Type B pancreatic cell (in vitro differentiated cells): ENCODE data around the gene MAD1L1. TPM values are rescaled to one million over a fixed set of nuclear protein-coding genes. Genes with fewer than 3 reads are reported as not detected.

Experiments
- DNase-seq: peaks from one replicate; pipeline ENCODE4 v3.0.0; 2021; ENCODE audit warnings: mixed read lengths; ENCODE audit not compliant: unreplicated experiment; ENCODE audit errors: extremely low spot score
- H3K27ac Mint-ChIP-seq: 2 replicates; pipeline ENCODE4 v1.8.0; 2021; ENCODE audit warnings: mild to moderate bottlenecking, mixed read lengths
- H3K27me3 Mint-ChIP-seq: 2 replicates; pipeline ENCODE4 v1.8.0; 2021; ENCODE audit warnings: mixed read lengths
- H3K36me3 Mint-ChIP-seq: 2 replicates; pipeline ENCODE4 v1.8.0; 2021; ENCODE audit warnings: mixed read lengths
- H3K4me1 Mint-ChIP-seq: one replicate; pipeline ENCODE4 v1.8.0; 2021; ENCODE audit warnings: mixed read lengths; ENCODE audit not compliant: unreplicated experiment
- H3K4me3 Mint-ChIP-seq: 2 replicates; pipeline ENCODE4 v1.8.0; 2021; ENCODE audit warnings: mild to moderate bottlenecking, mixed read lengths
- H3K9me3 Mint-ChIP-seq: 2 replicates; pipeline ENCODE4 v1.8.0; 2021; ENCODE audit warnings: mixed read lengths
- total RNA-seq: library from RNA; stranded (reverse); gene quantifications from 2 replicates; pipeline ENCODE4 v1.2.1, GENCODE V29; 2021; ENCODE audit warnings: low replicate concordance
- TF ChIP-seq, protein P1 (sequence below): fragments of 200-600 bp; sonication (generic); conservative IDR thresholded peaks from 2 replicates; pipeline ENCODE4 v1.5.0; 2021; ENCODE audit warnings: antibody characterized with exemption, mild to moderate bottlenecking

Gene MAD1L1
- total RNA-seq, 1 donor from 2014 or later, result 40.7 TPM

- H3K4me3 Mint-ChIP-seq, result no peak overlapping the region
- H3K27ac Mint-ChIP-seq, result no peak overlapping the region
- H3K36me3 Mint-ChIP-seq, result no peaks in the 10 kb centered on the region
- DNase-seq, result no peak
- no peaks in the 10 kb centered on the region for H3K27me3 Mint-ChIP-seq
- TF ChIP-seq, protein P1, sequence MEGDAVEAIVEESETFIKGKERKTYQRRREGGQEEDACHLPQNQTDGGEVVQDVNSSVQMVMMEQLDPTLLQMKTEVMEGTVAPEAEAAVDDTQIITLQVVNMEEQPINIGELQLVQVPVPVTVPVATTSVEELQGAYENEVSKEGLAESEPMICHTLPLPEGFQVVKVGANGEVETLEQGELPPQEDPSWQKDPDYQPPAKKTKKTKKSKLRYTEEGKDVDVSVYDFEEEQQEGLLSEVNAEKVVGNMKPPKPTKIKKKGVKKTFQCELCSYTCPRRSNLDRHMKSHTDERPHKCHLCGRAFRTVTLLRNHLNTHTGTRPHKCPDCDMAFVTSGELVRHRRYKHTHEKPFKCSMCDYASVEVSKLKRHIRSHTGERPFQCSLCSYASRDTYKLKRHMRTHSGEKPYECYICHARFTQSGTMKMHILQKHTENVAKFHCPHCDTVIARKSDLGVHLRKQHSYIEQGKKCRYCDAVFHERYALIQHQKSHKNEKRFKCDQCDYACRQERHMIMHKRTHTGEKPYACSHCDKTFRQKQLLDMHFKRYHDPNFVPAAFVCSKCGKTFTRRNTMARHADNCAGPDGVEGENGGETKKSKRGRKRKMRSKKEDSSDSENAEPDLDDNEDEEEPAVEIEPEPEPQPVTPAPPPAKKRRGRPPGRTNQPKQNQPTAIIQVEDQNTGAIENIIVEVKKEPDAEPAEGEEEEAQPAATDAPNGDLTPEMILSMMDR, result no peak
- H3K9me3 Mint-ChIP-seq, result no peaks in the 10 kb centered on the region
- H3K4me1 Mint-ChIP-seq, result peaks cover 23% of the 10 kb centered on the region
Observed at GRCh38 chr7:2010551-2011265, 222.0 kb downstream of the MAD1L1 start.

- Mint-ChIP-seq H3K36me3 (no peaks in the 10 kb centered on the region), H3K27me3 (no peaks in the 10 kb centered on the region), H3K4me1 (peaks cover 23% of the 10 kb centered on the region), H3K9me3 (no peaks in the 10 kb centered on the region), H3K4me3 (no peak overlapping the region), H3K27ac (peak overlapping the region; percentile 58)
- no peak for DNase-seq
- TF ChIP-seq, protein P1, result no peak
Observed at GRCh38 chr7:2010101-2010500, 222.6 kb downstream of the MAD1L1 start.

GRCh38 chr7:2009541-2010001 is 223.2 kb downstream of the MAD1L1 start:
- H3K4me3 Mint-ChIP-seq, result no peak overlapping the region
- H3K4me1 Mint-ChIP-seq, result peaks cover 23% of the 10 kb centered on the region
- peak overlapping the region; percentile 58 for H3K27ac Mint-ChIP-seq
- no peak for DNase-seq
- no peaks in the 10 kb centered on the region for H3K9me3 Mint-ChIP-seq
- TF ChIP-seq, protein P1, result no peak
- no peaks in the 10 kb centered on the region for H3K36me3 Mint-ChIP-seq
- no peaks in the 10 kb centered on the region for H3K27me3 Mint-ChIP-seq

DNA sequence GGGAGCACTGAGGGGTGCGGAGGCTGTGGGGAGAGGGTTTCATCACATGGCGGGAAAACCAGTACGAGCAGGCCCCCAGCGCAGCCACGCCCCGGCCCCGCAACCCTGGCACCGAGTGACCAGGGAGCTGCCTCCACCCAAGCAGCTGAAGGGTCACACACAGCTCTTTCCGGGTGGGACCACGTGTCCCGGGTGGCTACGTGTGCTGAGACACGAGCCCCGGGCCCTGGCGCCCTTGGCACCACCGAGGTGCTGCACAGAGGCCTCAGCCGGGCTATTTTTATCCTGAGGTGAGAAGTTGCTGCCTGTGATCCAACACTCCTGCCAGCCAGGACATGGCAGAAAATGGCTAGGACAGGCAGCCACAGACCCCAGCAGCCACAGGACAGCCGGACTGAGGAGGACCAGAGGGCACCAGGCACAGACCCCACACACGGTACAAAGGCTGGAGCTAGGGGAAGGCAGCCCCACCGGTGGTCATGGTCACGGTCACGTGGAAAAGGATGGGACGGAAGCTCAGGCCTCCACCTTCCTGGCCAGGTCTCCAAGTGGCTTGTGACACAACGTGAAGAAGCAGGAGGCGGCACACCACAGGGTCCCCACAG is 223.7 kb downstream of the MAD1L1 start:
- H3K9me3 Mint-ChIP-seq, result no peaks in the 10 kb centered on the region
- H3K4me3 Mint-ChIP-seq, result no peak overlapping the region
- TF ChIP-seq, protein P1, result no peak
- no peak overlapping the region for H3K27ac Mint-ChIP-seq
- H3K4me1 Mint-ChIP-seq, result peaks cover 23% of the 10 kb centered on the region
- peak; percentile 67 for DNase-seq
- H3K27me3 Mint-ChIP-seq, result no peaks in the 10 kb centered on the region
- H3K36me3 Mint-ChIP-seq, result no peaks in the 10 kb centered on the region

DNA sequence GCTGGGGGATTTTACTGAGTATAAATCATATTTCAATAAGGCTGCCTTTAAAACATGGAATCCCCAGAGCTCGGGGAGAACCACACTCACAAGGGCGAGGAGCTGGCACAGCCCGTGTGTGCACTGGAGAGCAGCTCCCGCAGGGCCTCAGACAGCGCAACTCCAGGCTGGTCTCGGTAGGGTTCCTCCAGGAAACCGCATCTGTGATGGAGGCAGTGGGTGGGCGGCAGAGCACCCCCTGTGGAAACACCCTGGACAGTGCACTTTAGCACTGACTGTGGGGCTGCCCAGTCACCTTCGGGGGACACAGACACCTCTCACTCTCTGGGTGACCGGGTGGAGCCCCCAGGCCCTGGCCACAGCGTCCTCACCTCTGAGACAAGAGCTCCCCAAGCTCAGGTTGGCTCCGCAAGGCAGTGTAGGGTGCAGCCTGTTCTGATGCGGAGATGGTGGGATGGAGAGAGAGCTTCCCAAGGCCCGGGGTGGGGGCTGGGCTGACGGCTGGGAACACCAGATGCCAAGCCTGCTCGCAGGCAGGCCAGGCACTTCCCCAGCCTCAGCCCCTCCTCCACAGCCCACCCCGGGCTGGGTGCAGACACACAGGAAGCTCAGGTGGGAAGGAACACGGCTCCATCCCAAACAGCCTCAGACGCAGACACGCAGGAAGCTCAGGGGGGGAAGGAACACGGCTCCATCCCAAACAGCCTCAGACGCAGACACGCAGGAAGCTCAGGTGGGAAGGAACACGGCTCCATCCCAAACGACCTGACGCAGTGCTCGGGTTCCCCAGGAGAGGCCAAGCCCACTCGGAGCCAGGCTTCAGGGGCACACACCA is 224.4 kb downstream of the MAD1L1 start:
- Mint-ChIP-seq H3K9me3 (no peaks in the 10 kb centered on the region), H3K36me3 (no peaks in the 10 kb centered on the region), H3K27ac (peak overlapping the region; percentile 58), H3K4me3 (no peak overlapping the region), H3K27me3 (no peaks in the 10 kb centered on the region), H3K4me1 (peaks cover 22% of the 10 kb centered on the region)
- TF ChIP-seq, protein P1, result no peak
- peak; percentile 59 for DNase-seq
